Thyroid gland (tissue), 4 donors: ENCODE results near the gene GDPD5.

Experiments used
- CTCF ChIP-seq, 6 experiments: fragments of 200-600 bp in 3 of 6; fragments of 450-650 bp in 3 of 6; sonication (generic) in 3 of 6; IDR thresholded peaks; one replicate each; pipeline ENCODE4 v1.5.1; 2016 to 2019; ENCODE audit warnings: antibody characterized with exemption in 6 of 6, mild to moderate bottlenecking in 2 of 6, inconsistent platforms in 1 of 6, moderate library complexity in 1 of 6
- POLR2A ChIP-seq, 2 donors: fragments of 450-650 bp; IDR thresholded peaks; one replicate each; pipeline ENCODE4 v1.6.1; 2017; ENCODE audit warnings: antibody characterized with exemption in 2 of 2, mild to moderate bottlenecking in 2 of 2, moderate library complexity in 1 of 2

- TF ChIP-seq CTCF (IDR thresholded peaks at IDR 0.05) (no peak), POLR2A (IDR thresholded peaks at IDR 0.05) (no peak)
Measured at GRCh38 chr11:75514596-75514995, 11.1 kb downstream of the GDPD5 start.
